ENCODE results near the gene LSAMP. TPM values are rescaled to one million over a fixed set of nuclear protein-coding genes. Genes with fewer than 3 reads are reported as not detected.

The LSAMP gene
- polyA plus RNA-seq, 1 experiment, result 2.7 TPM

DNA sequence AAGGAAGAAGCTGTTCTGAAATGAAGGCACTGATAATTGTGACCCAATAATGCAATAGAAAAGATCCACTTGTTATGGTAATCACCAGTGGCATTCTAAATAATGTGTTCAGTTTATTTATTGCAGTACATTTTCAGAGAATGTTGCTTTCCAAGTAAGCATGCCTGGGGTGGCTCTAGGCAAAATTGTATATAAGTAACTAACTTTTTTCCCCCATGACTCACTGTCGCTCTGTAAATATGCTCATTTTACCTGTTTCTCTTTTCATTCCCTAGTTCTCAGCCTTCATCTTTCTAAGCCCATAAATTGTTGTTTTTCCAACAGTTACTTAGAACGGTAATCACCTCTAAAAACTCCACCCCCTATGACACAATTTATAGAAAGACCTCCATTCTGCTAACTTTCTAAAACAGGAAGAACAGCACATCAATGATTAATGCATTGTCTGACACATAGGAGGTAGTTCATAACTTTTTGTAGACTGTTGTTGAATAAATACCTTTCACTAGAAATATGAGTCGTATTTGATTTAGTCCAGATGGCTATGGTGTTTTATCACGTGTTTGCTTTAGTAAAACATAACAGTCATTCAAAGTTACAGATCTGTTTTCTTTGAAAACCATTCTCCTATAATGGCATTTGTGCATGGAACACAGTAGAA lies 143.1 kb downstream of the LSAMP start:
- no peaks in the 10 kb centered on the region for H3K36me3 ChIP-seq (ENCODE audit: control insufficient read depth, insufficient read depth, low read length)
- no peak for DNase-seq (ENCODE audit: low read depth)
- H3K27me3 ChIP-seq (ENCODE audit: control insufficient read depth, insufficient read depth, low read length), result no peaks in the 10 kb centered on the region
- POLR2A ChIA-PET, result no interaction called here
- CTCF ChIA-PET, result no interaction called here
- TF ChIP-seq, protein P1, sequence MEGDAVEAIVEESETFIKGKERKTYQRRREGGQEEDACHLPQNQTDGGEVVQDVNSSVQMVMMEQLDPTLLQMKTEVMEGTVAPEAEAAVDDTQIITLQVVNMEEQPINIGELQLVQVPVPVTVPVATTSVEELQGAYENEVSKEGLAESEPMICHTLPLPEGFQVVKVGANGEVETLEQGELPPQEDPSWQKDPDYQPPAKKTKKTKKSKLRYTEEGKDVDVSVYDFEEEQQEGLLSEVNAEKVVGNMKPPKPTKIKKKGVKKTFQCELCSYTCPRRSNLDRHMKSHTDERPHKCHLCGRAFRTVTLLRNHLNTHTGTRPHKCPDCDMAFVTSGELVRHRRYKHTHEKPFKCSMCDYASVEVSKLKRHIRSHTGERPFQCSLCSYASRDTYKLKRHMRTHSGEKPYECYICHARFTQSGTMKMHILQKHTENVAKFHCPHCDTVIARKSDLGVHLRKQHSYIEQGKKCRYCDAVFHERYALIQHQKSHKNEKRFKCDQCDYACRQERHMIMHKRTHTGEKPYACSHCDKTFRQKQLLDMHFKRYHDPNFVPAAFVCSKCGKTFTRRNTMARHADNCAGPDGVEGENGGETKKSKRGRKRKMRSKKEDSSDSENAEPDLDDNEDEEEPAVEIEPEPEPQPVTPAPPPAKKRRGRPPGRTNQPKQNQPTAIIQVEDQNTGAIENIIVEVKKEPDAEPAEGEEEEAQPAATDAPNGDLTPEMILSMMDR (IDR thresholded peaks at IDR 0.05; ENCODE audit: insufficient read depth, low read depth, low read length), result no peak
- H3K4me3 ChIP-seq (ENCODE audit: low read depth, low read length), result no peak overlapping the region

DNA sequence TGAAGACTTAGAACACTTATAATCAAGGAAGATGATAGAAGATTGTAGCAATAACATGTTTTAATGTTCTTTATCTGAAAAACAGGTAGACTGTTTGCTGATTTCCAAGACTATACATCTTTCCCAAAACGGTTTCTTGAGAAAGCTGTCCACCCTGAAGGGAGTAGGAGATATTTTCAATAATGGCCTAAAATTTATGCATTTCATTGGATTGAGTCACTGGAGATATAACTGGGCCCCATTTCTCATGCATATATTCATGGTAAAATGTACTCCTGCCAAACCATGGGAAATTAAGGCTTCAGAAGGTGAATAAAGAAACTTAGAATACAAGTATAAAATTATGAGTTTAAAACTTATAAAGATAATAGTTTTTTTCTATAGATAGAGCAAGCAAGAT lies 143.9 kb downstream of the LSAMP start:
- TF ChIP-seq, protein P1 (IDR thresholded peaks at IDR 0.05; ENCODE audit: insufficient read depth, low read depth, low read length), result no peak
- POLR2A ChIA-PET, result no interaction called here
- H3K36me3 ChIP-seq (ENCODE audit: control insufficient read depth, insufficient read depth, low read length), result no peaks in the 10 kb centered on the region

DNA sequence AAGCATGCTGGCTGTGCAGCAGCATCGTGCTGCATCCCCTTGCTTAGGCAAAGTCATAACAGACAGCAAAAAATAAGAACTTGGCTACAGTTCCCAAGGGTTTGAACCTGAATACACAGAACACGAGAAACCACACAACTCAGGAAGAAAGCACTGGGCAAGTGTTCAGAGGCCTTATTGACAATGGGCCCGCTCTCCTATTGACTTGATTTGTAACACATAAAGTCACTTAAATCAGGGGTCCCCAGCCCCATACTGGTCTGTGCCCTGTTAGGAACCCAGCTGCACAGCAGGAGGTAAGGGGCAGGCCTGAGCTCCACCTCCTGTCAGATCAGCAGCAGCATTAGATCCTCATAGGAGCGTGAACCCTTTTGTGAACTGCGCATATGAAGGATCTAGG lies 145.1 kb downstream of the LSAMP start:
- ChIA-PET POLR2A (no interaction called here), CTCF (no interaction called here)
- Histone ChIP-seq H3K27me3 (ENCODE audit: control insufficient read depth, insufficient read depth, low read length) (no peaks in the 10 kb centered on the region), H3K4me3 (ENCODE audit: low read depth, low read length) (no peak overlapping the region), H3K36me3 (ENCODE audit: control insufficient read depth, insufficient read depth, low read length) (no peaks in the 10 kb centered on the region)
- TF ChIP-seq, protein P1 (IDR thresholded peaks at IDR 0.05; ENCODE audit: insufficient read depth, low read depth, low read length), result no peak
- no peak for DNase-seq (ENCODE audit: low read depth)

More for the DNA sequence above, 143.9 kb downstream of the LSAMP start:
- CTCF ChIA-PET, result no interaction called here
- H3K4me3 ChIP-seq (ENCODE audit: low read depth, low read length), result no peak overlapping the region
- no peaks in the 10 kb centered on the region for H3K27me3 ChIP-seq (ENCODE audit: control insufficient read depth, insufficient read depth, low read length)
- no peak for DNase-seq (ENCODE audit: low read depth)

DNA sequence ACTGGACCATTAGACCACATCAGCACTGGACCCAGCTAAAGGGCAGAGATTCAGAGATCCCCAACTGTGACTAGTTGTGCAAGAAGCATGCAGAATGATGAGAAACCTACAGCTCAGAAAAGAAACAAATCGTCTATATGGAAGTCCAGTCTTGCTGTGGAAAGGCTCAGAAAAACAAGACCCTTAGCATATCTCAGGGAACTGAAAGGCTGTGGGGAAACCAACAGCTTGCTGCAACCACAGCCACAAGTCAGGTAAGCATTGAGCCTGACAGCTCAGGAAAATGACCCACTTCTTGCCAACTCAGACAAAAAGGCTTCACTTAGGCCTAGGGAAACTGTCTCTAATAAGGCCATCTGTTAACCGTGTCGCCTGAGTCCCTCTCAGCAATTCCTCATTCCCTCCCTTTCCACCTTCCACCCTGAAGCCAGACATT lies 145.6 kb downstream of the LSAMP start:
- H3K4me3 ChIP-seq (ENCODE audit: low read depth, low read length), result no peak overlapping the region
- ChIA-PET POLR2A (no interaction called here), CTCF (interaction anchor here (0.7 kb wide), 1 partner anchor 12 kb away, joined by 3 read pairs; no protein-coding TSS in a partner anchor)
- H3K27me3 ChIP-seq (ENCODE audit: control insufficient read depth, insufficient read depth, low read length), result no peaks in the 10 kb centered on the region
- no peaks in the 10 kb centered on the region for H3K36me3 ChIP-seq (ENCODE audit: control insufficient read depth, insufficient read depth, low read length)
- no peak for DNase-seq (ENCODE audit: low read depth)
- TF ChIP-seq, protein P1 (IDR thresholded peaks at IDR 0.05; ENCODE audit: insufficient read depth, low read depth, low read length), result no peak

DNA sequence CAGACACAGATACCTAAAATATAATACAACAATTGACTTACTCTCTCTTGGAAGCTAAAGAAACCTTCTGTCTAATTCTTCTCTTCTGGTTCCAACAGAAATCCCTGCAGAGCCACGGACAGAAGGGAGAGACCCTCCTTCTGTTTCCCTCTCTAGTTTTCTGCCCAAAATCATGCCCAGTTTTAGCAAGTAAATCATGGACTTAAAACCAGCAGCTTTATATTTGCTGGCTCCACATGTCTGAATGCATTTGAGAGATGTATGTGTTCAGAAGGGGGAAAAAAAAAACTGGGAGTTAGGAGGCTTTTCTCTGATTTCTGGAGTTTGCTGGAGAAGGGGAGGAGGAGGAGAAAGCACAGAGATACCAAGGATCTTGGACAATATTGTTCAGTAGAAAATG lies 147.1 kb downstream of the LSAMP start:
- POLR2A ChIA-PET, result no interaction called here
- H3K36me3 ChIP-seq (ENCODE audit: control insufficient read depth, insufficient read depth, low read length), result no peaks in the 10 kb centered on the region
- no peaks in the 10 kb centered on the region for H3K27me3 ChIP-seq (ENCODE audit: control insufficient read depth, insufficient read depth, low read length)
- H3K4me3 ChIP-seq (ENCODE audit: low read depth, low read length), result no peak overlapping the region
- no peak for DNase-seq (ENCODE audit: low read depth)
- TF ChIP-seq, protein P1 (IDR thresholded peaks at IDR 0.05; ENCODE audit: insufficient read depth, low read depth, low read length), result no peak
- CTCF ChIA-PET, result no interaction called here
